GM21576 (cell line): ENCODE results near the gene PTPRN2.

ENCODE experiments used
- ATAC-seq: cut with Tn5 transposase; IDR thresholded peaks from one replicate; pipeline ENCODE4 v1.9.1; 2021; ENCODE audit warnings: mild to moderate bottlenecking, moderate library complexity; ENCODE audit not compliant: unreplicated experiment

The PTPRN2 gene

GRCh38 chr7:158028971-158029370 is 558.7 kb downstream of the PTPRN2 start:
- no peak for ATAC-seq

GRCh38 chr7:158028290-158028941 is 559.2 kb downstream of the PTPRN2 start:
- no peak for ATAC-seq

- ATAC-seq: no peak
Observed at GRCh38 chr7:158027646-158028045, 560.0 kb downstream of the PTPRN2 start.

- ATAC-seq: no peak
Observed at GRCh38 chr7:158026636-158027265, 560.9 kb downstream of the PTPRN2 start.

- ATAC-seq: no peak
Observed at GRCh38 chr7:158025686-158026600, 561.7 kb downstream of the PTPRN2 start.

GRCh38 chr7:158024881-158025280 is 562.7 kb downstream of the PTPRN2 start:
- no peak for ATAC-seq

GRCh38 chr7:158024351-158024715 is 563.3 kb downstream of the PTPRN2 start:
- ATAC-seq: no peak

GRCh38 chr7:158023681-158024350 is 563.8 kb downstream of the PTPRN2 start:
- ATAC-seq: no peak

- ATAC-seq: no peak
Observed at GRCh38 chr7:158023157-158023556, 564.5 kb downstream of the PTPRN2 start.

GRCh38 chr7:158022601-158023000 is 565.0 kb downstream of the PTPRN2 start:
- no peak for ATAC-seq

GRCh38 chr7:158021836-158022235 is 565.8 kb downstream of the PTPRN2 start:
- ATAC-seq: no peak

GRCh38 chr7:158020706-158021095 is 566.9 kb downstream of the PTPRN2 start:
- ATAC-seq: no peak

GRCh38 chr7:158019726-158020705 is 567.6 kb downstream of the PTPRN2 start:
- no peak for ATAC-seq

GRCh38 chr7:158018971-158019645 is 568.5 kb downstream of the PTPRN2 start:
- no peak for ATAC-seq

GRCh38 chr7:158018098-158018762 is 569.4 kb downstream of the PTPRN2 start:
- no peak for ATAC-seq

GRCh38 chr7:158017111-158018097 is 570.2 kb downstream of the PTPRN2 start:
- no peak for ATAC-seq

- no peak for ATAC-seq
Observed at GRCh38 chr7:158016180-158017097, 571.2 kb downstream of the PTPRN2 start.
